Activated B cell treated with CpG ODN at 0.5 μM for 24 hours (primary cell): ENCODE data around the gene MRPS5. TPM values are rescaled to one million over a fixed set of nuclear protein-coding genes. Genes with fewer than 3 reads are reported as not detected.

Experiments
- ATAC-seq: fragments of 200-7000 bp; cut with Tn5 transposase; one replicate; pipeline ENCODE4 v1.10.0; 2021; ENCODE audit warnings: low read depth, mild to moderate bottlenecking, moderate library complexity
- CTCF ChIA-PET: fragments of 350-600 bp; sonication (Branson Sonifier 250); formaldehyde crosslinking; loops from one replicate; lab custom pipeline; 2021; ENCODE audit warnings: antibody characterized with exemption; lab: Charles Lee
- POLR2A ChIA-PET: fragments of 350-600 bp; sonication (Branson Sonifier 250); formaldehyde crosslinking; loops from one replicate; lab custom pipeline; 2021; ENCODE audit warnings: antibody characterized with exemption; lab: Charles Lee
- DNase-seq: peaks from one replicate; pipeline ENCODE4 v3.0.0; 2022
- H3K27ac Mint-ChIP-seq: one replicate; pipeline ENCODE4 v1.8.0; 2020; ENCODE audit warnings: mixed read lengths
- H3K27me3 Mint-ChIP-seq: one replicate; pipeline ENCODE4 v1.8.0; 2021; ENCODE audit warnings: mixed read lengths
- H3K36me3 Mint-ChIP-seq: one replicate; pipeline ENCODE4 v1.8.0; 2021; ENCODE audit warnings: low read depth, mixed read lengths
- H3K4me1 Mint-ChIP-seq: one replicate; pipeline ENCODE4 v1.8.0; 2021; ENCODE audit warnings: mixed read lengths
- H3K4me3 Mint-ChIP-seq: one replicate; pipeline ENCODE4 v1.8.0; 2020; ENCODE audit warnings: mild to moderate bottlenecking, mixed read lengths
- H3K9me3 Mint-ChIP-seq: one replicate; pipeline ENCODE4 v1.8.0; 2020; ENCODE audit warnings: mixed read lengths
- CTCF ChIP-seq: fragments of 200-600 bp; IDR thresholded peaks from one replicate; pipeline ENCODE4 v1.8.0; 2022; ENCODE audit warnings: antibody characterized with exemption, mild to moderate bottlenecking
- intact Hi-C: fragments of 100-400 bp; cut with micrococcal nuclease; formaldehyde crosslinking; loops from one replicate; pipeline ENCODE4 v1.15.1; 2024
- total RNA-seq: library from RNA; stranded (reverse); gene quantifications from 2 replicates; pipeline ENCODE4 v1.2.3, GENCODE V29; 2022

MRPS5 gene
- total RNA-seq, 1 donor from 2014 or later, result 44.4 TPM

- POLR2A ChIA-PET, result no interaction called here
- Mint-ChIP-seq H3K27ac (no peak overlapping the region), H3K36me3 (no peaks in the 10 kb centered on the region), H3K9me3 (no peaks in the 10 kb centered on the region), H3K27me3 (peaks cover 13% of the 10 kb centered on the region), H3K4me3 (no peak overlapping the region), H3K4me1 (peaks cover 13% of the 10 kb centered on the region)
- ATAC-seq (no peak), DNase-seq (no peak)
- TF ChIP-seq CTCF, result no peak
- intact Hi-C loops, result no loop called here
- CTCF ChIA-PET, result no interaction called here
Observed at GRCh38 chr2:95061601-95062183, 59.9 kb downstream of the MRPS5 start.

DNA sequence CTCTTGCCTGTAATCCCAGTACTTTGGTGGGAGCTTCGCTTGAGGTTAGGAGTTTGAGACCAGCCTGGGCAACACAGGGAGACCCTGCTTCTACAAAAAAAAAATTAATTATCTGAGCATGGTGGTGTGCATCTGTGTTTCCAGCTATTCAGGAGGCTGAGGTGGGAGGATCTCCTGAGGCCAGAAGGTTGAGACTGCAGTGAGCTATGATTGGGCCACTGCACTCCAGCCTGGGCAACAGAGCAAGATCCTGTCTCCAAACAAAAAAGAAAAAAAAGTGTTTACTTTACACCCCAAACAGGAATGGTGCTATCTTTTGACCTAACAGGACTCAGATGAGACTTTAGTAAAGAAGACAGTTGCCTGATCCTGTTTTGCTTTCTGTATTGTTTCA lies 60.5 kb downstream of the MRPS5 start:
- DNase-seq (no peak), ATAC-seq (no peak)
- CTCF ChIA-PET, result no interaction called here
- Mint-ChIP-seq H3K36me3 (no peaks in the 10 kb centered on the region), H3K27me3 (peaks cover 15% of the 10 kb centered on the region), H3K4me3 (no peak overlapping the region), H3K27ac (no peak overlapping the region), H3K4me1 (peaks cover 13% of the 10 kb centered on the region), H3K9me3 (no peaks in the 10 kb centered on the region)
- POLR2A ChIA-PET, result no interaction called here
- no peak for TF ChIP-seq CTCF
- intact Hi-C loops, result no loop called here

DNA sequence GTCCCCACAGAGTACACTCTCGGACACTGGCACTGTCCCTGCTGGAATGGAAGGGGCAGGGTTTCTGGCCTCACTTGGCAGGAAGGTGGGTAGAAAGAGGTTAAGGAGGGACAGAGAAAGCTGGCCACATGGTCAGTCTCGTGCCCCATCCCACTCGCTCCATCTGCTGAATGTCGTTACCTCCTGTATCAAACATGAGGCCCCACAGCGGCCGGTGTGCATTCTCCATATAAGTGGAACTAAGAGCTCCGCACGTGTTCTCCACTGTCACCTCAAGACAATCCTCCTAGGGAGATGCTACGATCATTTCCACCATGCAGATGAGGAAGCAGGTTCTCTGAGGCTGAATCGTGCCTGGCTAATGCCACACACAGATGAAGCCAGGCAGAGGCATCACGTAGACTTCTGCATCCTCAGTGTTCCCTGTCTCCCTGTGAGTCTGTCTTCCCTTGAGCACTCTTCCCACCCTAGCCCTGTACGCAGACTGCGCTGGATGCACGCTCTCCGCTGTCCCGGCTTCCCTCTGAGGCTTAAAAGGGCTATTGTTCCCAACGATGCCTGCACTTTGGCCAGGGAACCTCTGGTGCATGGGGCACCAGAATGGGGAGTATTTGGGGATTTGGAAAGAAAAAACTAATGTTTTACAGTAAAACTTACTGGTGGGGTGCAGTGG lies 61.0 kb downstream of the MRPS5 start:
- CTCF ChIA-PET, result no interaction called here
- no peak for DNase-seq
- H3K36me3 Mint-ChIP-seq, result no peaks in the 10 kb centered on the region
- POLR2A ChIA-PET, result no interaction called here
- no peak overlapping the region for H3K27ac Mint-ChIP-seq
- H3K4me1 Mint-ChIP-seq, result peaks cover 13% of the 10 kb centered on the region
- intact Hi-C loops, result no loop called here
- H3K9me3 Mint-ChIP-seq, result no peaks in the 10 kb centered on the region
- ATAC-seq, result no peak
- peaks cover 15% of the 10 kb centered on the region for H3K27me3 Mint-ChIP-seq
- no peak for TF ChIP-seq CTCF
- H3K4me3 Mint-ChIP-seq, result no peak overlapping the region

- Mint-ChIP-seq H3K36me3 (no peaks in the 10 kb centered on the region), H3K4me1 (peaks cover 13% of the 10 kb centered on the region), H3K9me3 (no peaks in the 10 kb centered on the region), H3K27ac (no peak overlapping the region), H3K4me3 (no peak overlapping the region), H3K27me3 (peaks cover 15% of the 10 kb centered on the region)
- no peak for TF ChIP-seq CTCF
- POLR2A ChIA-PET, result no interaction called here
- intact Hi-C loops, result no loop called here
- CTCF ChIA-PET, result no interaction called here
- DNase-seq (no peak), ATAC-seq (no peak)
Observed at GRCh38 chr2:95059656-95060370, 61.8 kb downstream of the MRPS5 start.

DNA sequence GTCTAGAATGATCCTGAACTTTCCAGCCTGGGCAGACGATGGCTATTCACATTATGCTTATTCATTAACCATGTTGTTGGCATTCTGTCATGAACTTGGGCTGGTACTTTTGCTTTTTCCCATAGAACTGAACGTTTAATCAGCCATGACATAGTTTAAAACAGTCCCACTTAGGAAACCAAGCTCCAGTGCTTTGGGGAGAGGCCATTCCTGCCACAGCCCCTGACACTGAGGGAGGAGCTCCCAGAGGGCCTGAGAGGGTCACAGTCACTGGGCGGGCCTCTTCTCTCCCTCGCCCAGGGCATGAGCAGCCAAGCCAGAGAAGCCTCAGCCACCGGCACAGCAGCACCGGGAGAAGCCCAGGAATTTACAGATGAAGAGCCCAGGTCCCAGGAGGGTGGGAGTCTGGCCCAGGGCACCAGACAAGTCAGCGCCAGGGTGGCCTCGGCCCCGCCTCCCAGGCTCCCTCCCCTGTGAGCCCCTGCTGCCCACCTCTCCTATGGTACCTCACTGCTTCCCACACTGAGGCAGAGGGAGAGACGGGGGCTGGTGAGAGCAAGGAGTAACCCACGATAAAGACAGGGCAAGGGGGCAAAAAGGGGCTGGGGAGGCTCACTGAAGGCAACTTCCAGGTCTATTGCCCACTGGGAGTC lies 62.5 kb downstream of the MRPS5 start:
- no peak for TF ChIP-seq CTCF
- H3K4me3 Mint-ChIP-seq, result no peak overlapping the region
- no peaks in the 10 kb centered on the region for H3K9me3 Mint-ChIP-seq
- DNase-seq, result no peak
- no peak overlapping the region for H3K27ac Mint-ChIP-seq
- POLR2A ChIA-PET, result no interaction called here
- H3K27me3 Mint-ChIP-seq, result peaks cover 17% of the 10 kb centered on the region
- no peak for ATAC-seq
- CTCF ChIA-PET, result interaction anchor here (1.0 kb wide), 1 partner anchor 19 kb away, joined by 3 read pairs; no protein-coding TSS in a partner anchor
- peaks cover 13% of the 10 kb centered on the region for H3K4me1 Mint-ChIP-seq
- H3K36me3 Mint-ChIP-seq, result no peaks in the 10 kb centered on the region
- intact Hi-C loops, result no loop called here
